CD4-positive, alpha-beta memory T cell (primary cell): ENCODE data around the gene ARL6. TPM values are rescaled to one million over a fixed set of nuclear protein-coding genes. Genes with fewer than 3 reads are reported as not detected.

Experiments used
- CTCF ChIA-PET: fragments of 350-600 bp; sonication (Branson Sonifier 250); formaldehyde crosslinking; loops from one replicate; lab custom pipeline; 2021; ENCODE audit warnings: inconsistent platforms; ENCODE audit not compliant: partially characterized antibody; lab: Charles Lee
- POLR2A ChIA-PET: fragments of 350-600 bp; sonication (Branson Sonifier 250); formaldehyde crosslinking; loops from one replicate; lab custom pipeline; 2021; ENCODE audit not compliant: partially characterized antibody; lab: Charles Lee
- DNase-seq, 5 donors: peaks; one replicate each; pipeline versions ENCODE4 v3.0.0 to v3.0.0-alpha.2; 2020 to 2022; ENCODE audit warnings: mixed read lengths in 1 of 5
- H3K27ac ChIP-seq: one replicate; pipeline ENCODE4 v1.7.0; 2013; ENCODE audit warnings: low read depth, low read length
- H3K27me3 ChIP-seq: 2 replicates; pipeline ENCODE4 v1.7.0; 2013; ENCODE audit warnings: mild to moderate bottlenecking, low read length, moderate library complexity; ENCODE audit not compliant: insufficient read depth
- H3K36me3 ChIP-seq: 2 replicates; pipeline ENCODE4 v1.7.0; 2013; ENCODE audit warnings: mild to moderate bottlenecking, low read length, moderate library complexity; ENCODE audit not compliant: insufficient read depth
- H3K4me1 ChIP-seq: 2 replicates; pipeline ENCODE4 v1.7.0; 2013; ENCODE audit warnings: mild to moderate bottlenecking, low read length, moderate library complexity; ENCODE audit not compliant: insufficient read depth
- H3K4me3 ChIP-seq, 2 donors: one replicate each; pipeline ENCODE4 v1.7.0; 2013; ENCODE audit warnings: low read length in 2 of 2, mild to moderate bottlenecking in 1 of 2
- H3K9me3 ChIP-seq, 2 donors: one replicate each; pipeline ENCODE4 v1.7.0; 2013; ENCODE audit warnings: low read length in 2 of 2, control low read depth in 1 of 2; ENCODE audit not compliant: control insufficient read depth in 1 of 2
- H3K27ac Mint-ChIP-seq, 7 donors: one replicate each; pipeline ENCODE4 v1.8.0; 2020 to 2021; ENCODE audit warnings: mixed read lengths in 7 of 7, mild to moderate bottlenecking in 6 of 7, inconsistent platforms in 3 of 7, moderate library complexity in 3 of 7
- H3K27me3 Mint-ChIP-seq, 2 donors: one replicate each; pipeline ENCODE4 v1.8.0; 2020 to 2021; ENCODE audit warnings: mixed read lengths in 2 of 2
- H3K36me3 Mint-ChIP-seq, 2 donors: one replicate each; pipeline ENCODE4 v1.8.0; 2020 to 2021; ENCODE audit warnings: mixed read lengths in 2 of 2, inconsistent platforms in 1 of 2, mild to moderate bottlenecking in 1 of 2
- H3K4me1 Mint-ChIP-seq, 4 donors: one replicate each; pipeline ENCODE4 v1.8.0; 2020 to 2021; ENCODE audit warnings: mixed read lengths in 4 of 4, mild to moderate bottlenecking in 1 of 4
- H3K4me3 Mint-ChIP-seq, 8 donors: one replicate each; pipeline ENCODE4 v1.8.0; 2020 to 2021; ENCODE audit warnings: mixed read lengths in 8 of 8, mild to moderate bottlenecking in 7 of 8, moderate library complexity in 6 of 8, inconsistent platforms in 3 of 8
- H3K9me3 Mint-ChIP-seq, 8 donors: one replicate each; pipeline ENCODE4 v1.8.0; 2020 to 2021; ENCODE audit warnings: mixed read lengths in 8 of 8, mild to moderate bottlenecking in 5 of 8, inconsistent platforms in 3 of 8, moderate library complexity in 1 of 8
- intact Hi-C: fragments of 100-400 bp; cut with micrococcal nuclease; formaldehyde crosslinking; loops from one replicate; pipeline ENCODE4 v1.15.1; 2023
- polyA plus RNA-seq, 2 donors: library from polyadenylated mRNA; unstranded; fragments of 300-500 nt; fragmentation: Illumina TruSeq; gene quantifications; one replicate each; pipeline ENCODE4 v1.2.3, GENCODE V29; 2021
- total RNA-seq, 2 experiments: library from RNA; stranded (reverse); gene quantifications; one replicate each; pipeline ENCODE4 v1.2.3, GENCODE V29; 2021

The ARL6 gene
- total and polyA plus RNA-seq, 4 experiments from 2014 or later = 3.7 to 6.4 (median 4.4) TPM

DNA sequence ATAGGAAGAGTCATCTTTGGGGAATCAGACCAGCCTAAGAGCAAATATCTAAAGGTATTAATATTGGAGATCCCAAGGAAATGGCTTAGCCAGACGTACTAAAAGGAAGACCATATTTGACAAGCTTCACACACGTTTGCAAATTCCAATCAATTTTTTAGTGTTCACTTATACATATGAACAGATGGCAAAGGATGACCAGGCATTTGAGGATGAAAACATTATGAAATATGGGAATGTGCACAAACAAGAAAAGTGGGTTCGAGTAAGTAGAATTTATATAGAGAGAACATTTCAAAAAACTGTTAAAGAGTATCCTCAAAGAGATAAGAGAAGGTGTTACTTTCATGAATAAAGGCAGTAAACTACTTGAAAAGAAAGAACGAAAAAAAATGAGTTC lies 31.4 kb downstream of the ARL6 start:
- H3K27ac Mint-ChIP-seq = no peak overlapping the region
- H3K4me3 ChIP-seq = no peak overlapping the region
- no peaks in the 10 kb centered on the region for H3K27me3 ChIP-seq
- H3K36me3 ChIP-seq = no peaks in the 10 kb centered on the region
- H3K4me1 Mint-ChIP-seq = no peaks in the 10 kb centered on the region
- peaks cover under 1 to 4% of the 10 kb centered on the region in 2 donors for H3K36me3 Mint-ChIP-seq
- H3K4me3 Mint-ChIP-seq = no peak overlapping the region
- H3K4me1 ChIP-seq = no peaks in the 10 kb centered on the region
- no peaks in the 10 kb centered on the region for H3K9me3 Mint-ChIP-seq
- H3K27ac ChIP-seq = no peak overlapping the region
- intact Hi-C loops = no loop called here
- DNase-seq = no peak
- ChIA-PET CTCF (interaction anchor here (1.3 to 6.0 kb wide), 2 partner anchors 17 to 228 kb away, joined by 4 to 174 read pairs; no protein-coding TSS in a partner anchor), POLR2A (no interaction called here)
- H3K27me3 Mint-ChIP-seq = no peaks in the 10 kb centered on the region
- H3K9me3 ChIP-seq = no peaks in the 10 kb centered on the region

DNA sequence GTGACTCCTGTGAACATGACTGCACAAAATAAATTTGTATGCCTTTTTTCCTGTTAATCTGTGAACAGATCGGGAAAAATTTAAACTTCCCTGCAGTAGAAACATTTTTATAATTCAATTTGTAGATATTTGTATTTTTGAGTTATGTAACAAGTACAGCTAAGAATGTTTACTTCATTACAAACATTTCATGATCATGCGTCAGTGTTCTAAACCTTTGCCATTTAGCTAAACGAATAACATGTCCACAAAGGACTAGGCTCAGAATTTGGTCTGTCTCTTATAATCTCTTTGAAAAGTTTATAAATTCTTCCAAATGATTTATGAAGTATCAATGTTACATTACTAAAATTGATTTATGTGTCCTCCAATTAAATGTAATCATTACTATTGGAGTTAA lies 39.9 kb downstream of the ARL6 start:
- H3K27me3 Mint-ChIP-seq = peaks cover 0 to 3% of the 10 kb centered on the region in 2 donors
- Histone ChIP-seq H3K4me3 (no peak overlapping the region), H3K27me3 (no peaks in the 10 kb centered on the region), H3K36me3 (no peaks in the 10 kb centered on the region), H3K9me3 (no peaks in the 10 kb centered on the region), H3K4me1 (no peaks in the 10 kb centered on the region), H3K27ac (no peak overlapping the region)
- POLR2A ChIA-PET = no interaction called here
- no peaks in the 10 kb centered on the region for H3K9me3 Mint-ChIP-seq
- intact Hi-C loops = no loop called here
- H3K4me1 Mint-ChIP-seq = no peaks in the 10 kb centered on the region
- H3K27ac Mint-ChIP-seq = no peak overlapping the region
- peaks cover 3 to 8% of the 10 kb centered on the region in 2 donors for H3K36me3 Mint-ChIP-seq
- CTCF ChIA-PET = interaction anchor here (0.7 to 1.2 kb wide), 3 partner anchors 10 to 349 kb away, joined by 3 to 5 read pairs (median 4); no protein-coding TSS in a partner anchor
- no peak overlapping the region for H3K4me3 Mint-ChIP-seq
- no peak for DNase-seq

- DNase-seq = no peak
- no peak overlapping the region for H3K27ac ChIP-seq
- peaks cover 0 to 10% (median 6%) of the 10 kb centered on the region in 4 donors for H3K4me1 Mint-ChIP-seq
- H3K36me3 ChIP-seq = no peaks in the 10 kb centered on the region
- intact Hi-C loops = no loop called here
- H3K27me3 ChIP-seq = no peaks in the 10 kb centered on the region
- no peak overlapping the region for H3K4me3 Mint-ChIP-seq
- peaks cover 0 to 2% (median 0%) of the 10 kb centered on the region in 8 donors for H3K9me3 Mint-ChIP-seq
- peaks cover 6% of the 10 kb centered on the region for H3K4me1 ChIP-seq
- H3K27me3 Mint-ChIP-seq = peaks cover 0 to 4% of the 10 kb centered on the region in 2 donors
- ChIA-PET CTCF (interaction anchor here (0.9 to 1.7 kb wide), 2 partner anchors 11 to 212 kb away, joined by 3 to 4 read pairs; partner anchors contain the start of gene CRYBG3), POLR2A (interaction anchor here (0.9 kb wide), 1 partner anchor 10 kb away, joined by 3 read pairs; no protein-coding TSS in a partner anchor)
- H3K9me3 ChIP-seq = no peaks in the 10 kb centered on the region
- H3K4me3 ChIP-seq = no peak overlapping the region
- no peak overlapping the region for H3K27ac Mint-ChIP-seq
- H3K36me3 Mint-ChIP-seq = no peaks in the 10 kb centered on the region
Observed at GRCh38 chr3:97810779-97811390, 46.3 kb downstream of the ARL6 start.

- H3K4me1 ChIP-seq = peaks cover 8% of the 10 kb centered on the region
- Mint-ChIP-seq H3K9me3 (no peaks in the 10 kb centered on the region), H3K4me1 (peaks cover 0 to 11% (median 7%) of the 10 kb centered on the region in 4 donors), H3K36me3 (no peaks in the 10 kb centered on the region), H3K27ac (peak overlapping the region in 3 of 7 donors; percentile 12 to 69 (median 25)), H3K4me3 (no peak overlapping the region), H3K27me3 (peaks cover 0 to 4% of the 10 kb centered on the region in 2 donors)
- peak; percentile 14 to 72 (median 19) for DNase-seq
- H3K27me3 ChIP-seq = no peaks in the 10 kb centered on the region
- ChIA-PET CTCF (interaction anchor here (0.7 to 2.0 kb wide), 2 partner anchors 122 to 156 kb away, joined by 4 to 5 read pairs; partner anchors contain the start of gene RIOX2), POLR2A (interaction anchor here (1.9 kb wide), 1 partner anchor 96 kb away, joined by 5 read pairs; no protein-coding TSS in a partner anchor)
- no peaks in the 10 kb centered on the region for H3K36me3 ChIP-seq
- H3K4me3 ChIP-seq = no peak overlapping the region
- no peaks in the 10 kb centered on the region for H3K9me3 ChIP-seq
- intact Hi-C loops = loop anchor here (2.0 kb wide), 1 partner anchor 15 kb away; no protein-coding TSS in a partner anchor
- no peak overlapping the region for H3K27ac ChIP-seq
Observed at GRCh38 chr3:97815149-97815917, 50.8 kb downstream of the ARL6 start.

DNA sequence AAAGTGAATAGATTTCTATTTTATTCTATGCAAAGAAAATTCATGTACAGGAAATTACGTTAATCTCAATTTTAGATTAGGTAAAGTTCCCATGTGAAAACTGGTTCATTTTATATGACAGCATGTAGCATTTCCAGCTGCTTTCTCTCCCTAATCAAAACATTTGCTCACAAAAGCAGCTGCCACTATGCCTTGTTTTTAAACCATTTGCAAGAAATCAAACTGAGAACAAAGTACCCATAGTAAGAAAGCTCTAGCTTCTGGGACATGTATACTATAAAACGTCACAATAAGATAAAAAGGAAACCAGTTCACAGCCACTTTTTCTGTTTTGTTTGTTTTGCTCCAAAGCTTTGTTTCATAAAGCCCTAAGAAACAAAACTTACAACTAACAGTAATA lies 52.3 kb downstream of the ARL6 start:
- Mint-ChIP-seq H3K4me3 (no peak overlapping the region), H3K27me3 (peaks cover 0 to 4% of the 10 kb centered on the region in 2 donors), H3K4me1 (peaks cover 10 to 21% (median 13%) of the 10 kb centered on the region in 4 donors), H3K27ac (no peak overlapping the region), H3K36me3 (peaks cover 0 to 4% of the 10 kb centered on the region in 2 donors), H3K9me3 (no peaks in the 10 kb centered on the region)
- intact Hi-C loops = no loop called here
- no peaks in the 10 kb centered on the region for H3K9me3 ChIP-seq
- no peak for DNase-seq
- no peak overlapping the region for H3K27ac ChIP-seq
- no peak overlapping the region for H3K4me3 ChIP-seq
- peaks cover 15% of the 10 kb centered on the region for H3K4me1 ChIP-seq
- no peaks in the 10 kb centered on the region for H3K27me3 ChIP-seq
- POLR2A ChIA-PET = interaction anchor here (1.9 kb wide), 1 partner anchor 94 kb away, joined by 5 read pairs; no protein-coding TSS in a partner anchor
- CTCF ChIA-PET = interaction anchor here (1.5 kb wide), 1 partner anchor 206 kb away, joined by 5 read pairs; no protein-coding TSS in a partner anchor
- H3K36me3 ChIP-seq = no peaks in the 10 kb centered on the region

DNA sequence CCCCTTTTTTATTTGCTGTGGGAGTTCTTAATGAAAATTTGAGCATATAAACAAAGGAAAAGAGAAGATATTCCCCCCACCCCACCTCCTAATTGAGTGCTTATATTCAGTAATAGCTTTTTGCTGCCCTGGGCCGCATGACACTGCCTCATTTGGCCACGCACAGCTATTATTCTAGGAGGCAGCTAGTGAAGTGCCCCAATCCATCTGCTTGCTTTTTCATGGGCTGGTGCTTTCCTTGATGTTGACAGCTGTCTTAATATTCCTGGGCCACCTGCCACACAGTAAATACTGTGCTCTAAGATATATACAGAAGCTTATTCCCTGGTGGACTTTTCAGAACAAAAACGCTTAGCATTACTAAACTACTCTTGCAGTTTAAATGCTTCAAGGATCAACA lies 53.4 kb downstream of the ARL6 start:
- H3K9me3 ChIP-seq = no peaks in the 10 kb centered on the region
- Mint-ChIP-seq H3K27me3 (peaks cover 0 to 2% of the 10 kb centered on the region in 2 donors), H3K27ac (no peak overlapping the region), H3K36me3 (peaks cover 0 to 8% of the 10 kb centered on the region in 2 donors), H3K4me3 (no peak overlapping the region), H3K9me3 (no peaks in the 10 kb centered on the region), H3K4me1 (peaks cover 16 to 28% (median 18%) of the 10 kb centered on the region in 4 donors)
- H3K27me3 ChIP-seq = no peaks in the 10 kb centered on the region
- ChIA-PET CTCF (no interaction called here), POLR2A (no interaction called here)
- intact Hi-C loops = no loop called here
- no peak overlapping the region for H3K4me3 ChIP-seq
- peaks cover 22% of the 10 kb centered on the region for H3K4me1 ChIP-seq
- H3K36me3 ChIP-seq = no peaks in the 10 kb centered on the region
- no peak for DNase-seq
- no peak overlapping the region for H3K27ac ChIP-seq
